ENCODE data around the gene SSR1.
A peak's percentile ranks its signal among the peaks of the same experiment; 100 is the strongest.
"Not testable (repeated sequence)": the region's sequence is repeated elsewhere in the genome, so short reads cannot be mapped to it uniquely, and the experiment has no call there.

Gene SSR1

GRCh38 chr6:7312616-7313504, at the start of gene SSR1:
SSR1 (minus strand) TSS chr6:7313199; CDS start chr6:7313120, 79 bp downstream.
- DNase-seq, result peak; percentile 96 to 97

GRCh38 chr6:7351916-7352315, 38.9 kb upstream of the SSR1 start:
- not testable (repeated sequence) for DNase-seq

- not testable (repeated sequence) for DNase-seq
Measured at GRCh38 chr6:7350591-7350990, 37.6 kb upstream of the SSR1 start.

- DNase-seq, result not testable (repeated sequence)
Measured at GRCh38 chr6:7347551-7347997, 34.6 kb upstream of the SSR1 start.

- DNase-seq, result not testable (repeated sequence)
Measured at GRCh38 chr6:7344773-7345450, 31.9 kb upstream of the SSR1 start.

- DNase-seq, result no peak
Measured at GRCh38 chr6:7343546-7344475, 30.8 kb upstream of the SSR1 start.

GRCh38 chr6:7341989-7342742, 29.2 kb upstream of the SSR1 start:
- DNase-seq, result peak in 1 of 2 experiments; percentile 29

GRCh38 chr6:7341271-7341670, 28.3 kb upstream of the SSR1 start:
- no peak for DNase-seq

- DNase-seq, result peak in 1 of 2 experiments; percentile 11
Measured at GRCh38 chr6:7339007-7339732, 26.2 kb upstream of the SSR1 start.

- no peak for DNase-seq
Measured at GRCh38 chr6:7338031-7338430, 25.0 kb upstream of the SSR1 start.

GRCh38 chr6:7335519-7335918, 22.5 kb upstream of the SSR1 start:
- no peak for DNase-seq

GRCh38 chr6:7334685-7335084, 21.7 kb upstream of the SSR1 start:
- DNase-seq, result no peak

GRCh38 chr6:7332090-7332745, 19.2 kb upstream of the SSR1 start:
- DNase-seq, result no peak

GRCh38 chr6:7331452-7331851, 18.5 kb upstream of the SSR1 start:
- DNase-seq, result no peak

- no peak for DNase-seq
Measured at GRCh38 chr6:7328243-7328642, 15.2 kb upstream of the SSR1 start.

- no peak for DNase-seq
Measured at GRCh38 chr6:7325750-7326149, 12.8 kb upstream of the SSR1 start.

GRCh38 chr6:7324520-7324919, 11.5 kb upstream of the SSR1 start:
- DNase-seq, result no peak

GRCh38 chr6:7323074-7323473, 10.1 kb upstream of the SSR1 start:
- no peak for DNase-seq

GRCh38 chr6:7321866-7322265, 8.9 kb upstream of the SSR1 start:
- DNase-seq, result not testable (repeated sequence)

GRCh38 chr6:7319406-7319805, 6.4 kb upstream of the SSR1 start:
- DNase-seq, result not testable (repeated sequence)

- DNase-seq, result no peak
Measured at GRCh38 chr6:7317538-7317937, 4.5 kb upstream of the SSR1 start.

Measured in SW 1271 (cell line).